ENCODE data around the gene TOM1L2. TPM values are rescaled to one million over a fixed set of nuclear protein-coding genes. Genes with fewer than 3 reads are reported as not detected.

The TOM1L2 gene
- total RNA-seq, 3 donors from 2014 or later = 32.3 to 39.1 (median 36.4) TPM

DNA sequence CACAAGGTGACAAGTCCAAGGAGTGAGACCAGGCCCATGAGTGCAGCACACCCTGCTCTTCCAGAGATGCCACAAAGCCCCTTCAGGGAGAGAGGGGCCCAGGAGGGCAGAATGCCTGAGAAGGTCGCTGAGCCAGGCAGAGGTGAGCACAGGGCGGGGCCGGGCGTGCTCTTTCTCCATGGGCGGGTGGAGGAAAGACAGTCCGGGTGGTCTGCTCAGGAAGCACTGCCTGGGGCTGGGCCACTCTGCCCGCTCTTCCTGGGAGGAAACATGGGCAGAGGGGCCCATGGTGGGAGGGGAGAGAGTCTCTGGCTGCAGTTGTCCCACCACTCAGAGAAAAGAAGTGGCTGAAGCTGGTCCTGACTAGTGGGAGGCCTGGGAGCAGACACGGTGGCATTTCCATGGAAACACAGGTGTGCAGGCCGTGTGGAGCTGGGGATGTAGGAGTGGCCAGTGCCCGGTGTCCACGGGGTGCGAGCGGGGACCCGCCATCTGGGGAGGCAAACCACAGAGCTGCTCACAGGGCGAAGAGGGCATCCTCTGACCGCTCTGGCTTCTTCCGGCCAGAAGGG lies 125.0 kb downstream of the TOM1L2 start:
- Histone ChIP-seq H3K36me3 (no peaks in the 10 kb centered on the region), H3K27ac (peak overlapping the region in 1 of 2 donors; percentile 84), H3K4me1 (peaks cover 19 to 26% of the 10 kb centered on the region in 2 donors), H3K4me3 (no peak overlapping the region), H3K9me3 (no peaks in the 10 kb centered on the region), H3K27me3 (no peaks in the 10 kb centered on the region)
- TF ChIP-seq POLR2A (IDR thresholded peaks at IDR 0.05) (no peak), POLR2AphosphoS5 (IDR thresholded peaks at IDR 0.05) (no peak)
- TF ChIP-seq, protein P1, sequence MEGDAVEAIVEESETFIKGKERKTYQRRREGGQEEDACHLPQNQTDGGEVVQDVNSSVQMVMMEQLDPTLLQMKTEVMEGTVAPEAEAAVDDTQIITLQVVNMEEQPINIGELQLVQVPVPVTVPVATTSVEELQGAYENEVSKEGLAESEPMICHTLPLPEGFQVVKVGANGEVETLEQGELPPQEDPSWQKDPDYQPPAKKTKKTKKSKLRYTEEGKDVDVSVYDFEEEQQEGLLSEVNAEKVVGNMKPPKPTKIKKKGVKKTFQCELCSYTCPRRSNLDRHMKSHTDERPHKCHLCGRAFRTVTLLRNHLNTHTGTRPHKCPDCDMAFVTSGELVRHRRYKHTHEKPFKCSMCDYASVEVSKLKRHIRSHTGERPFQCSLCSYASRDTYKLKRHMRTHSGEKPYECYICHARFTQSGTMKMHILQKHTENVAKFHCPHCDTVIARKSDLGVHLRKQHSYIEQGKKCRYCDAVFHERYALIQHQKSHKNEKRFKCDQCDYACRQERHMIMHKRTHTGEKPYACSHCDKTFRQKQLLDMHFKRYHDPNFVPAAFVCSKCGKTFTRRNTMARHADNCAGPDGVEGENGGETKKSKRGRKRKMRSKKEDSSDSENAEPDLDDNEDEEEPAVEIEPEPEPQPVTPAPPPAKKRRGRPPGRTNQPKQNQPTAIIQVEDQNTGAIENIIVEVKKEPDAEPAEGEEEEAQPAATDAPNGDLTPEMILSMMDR (IDR thresholded peaks at IDR 0.05) = no peak
- no peak for DNase-seq (ENCODE audit: low spot score in 2 of 2)
- intact Hi-C loops (cut with DNase I; ENCODE audit: low total_unique reads) = no loop called here

GRCh38 chr17:17846645-17847044 lies 125.6 kb downstream of the TOM1L2 start:
- DNase-seq (ENCODE audit: low spot score in 2 of 2) = no peak
- Histone ChIP-seq H3K27ac (no peak overlapping the region), H3K9me3 (no peaks in the 10 kb centered on the region), H3K36me3 (no peaks in the 10 kb centered on the region), H3K27me3 (no peaks in the 10 kb centered on the region), H3K4me1 (peaks cover 19 to 32% of the 10 kb centered on the region in 2 donors), H3K4me3 (no peak overlapping the region)
- TF ChIP-seq POLR2AphosphoS5 (IDR thresholded peaks at IDR 0.05) (no peak), POLR2A (IDR thresholded peaks at IDR 0.05) (no peak)
- TF ChIP-seq, protein P1 (IDR thresholded peaks at IDR 0.05) = no peak
- intact Hi-C loops (cut with DNase I; ENCODE audit: low total_unique reads) = no loop called here

GRCh38 chr17:17846003-17846402 lies 126.2 kb downstream of the TOM1L2 start:
- TF ChIP-seq POLR2A (IDR thresholded peaks at IDR 0.05) = no peak
- TF ChIP-seq POLR2AphosphoS5 (IDR thresholded peaks at IDR 0.05) = no peak
- TF ChIP-seq, protein P1 (IDR thresholded peaks at IDR 0.05) = no peak
- intact Hi-C loops (cut with DNase I; ENCODE audit: low total_unique reads) = no loop called here
- Histone ChIP-seq H3K27ac (peak overlapping the region in 1 of 2 donors; percentile 12), H3K4me3 (no peak overlapping the region), H3K36me3 (no peaks in the 10 kb centered on the region), H3K9me3 (no peaks in the 10 kb centered on the region), H3K4me1 (peaks cover 19 to 37% of the 10 kb centered on the region in 2 donors), H3K27me3 (no peaks in the 10 kb centered on the region)
- no peak for DNase-seq (ENCODE audit: low spot score in 2 of 2)

GRCh38 chr17:17845046-17845775 lies 127.0 kb downstream of the TOM1L2 start:
- Histone ChIP-seq H3K9me3 (no peaks in the 10 kb centered on the region), H3K27ac (peak overlapping the region in 1 of 2 donors; percentile 12), H3K4me3 (no peak overlapping the region), H3K27me3 (no peaks in the 10 kb centered on the region), H3K36me3 (no peaks in the 10 kb centered on the region), H3K4me1 (peaks cover 19 to 43% of the 10 kb centered on the region in 2 donors)
- DNase-seq (ENCODE audit: low spot score in 2 of 2) = no peak
- intact Hi-C loops (cut with DNase I; ENCODE audit: low total_unique reads) = no loop called here
- TF ChIP-seq POLR2A (IDR thresholded peaks at IDR 0.05) (no peak), POLR2AphosphoS5 (IDR thresholded peaks at IDR 0.05) (no peak)
- TF ChIP-seq, protein P1 (IDR thresholded peaks at IDR 0.05) = no peak

- Histone ChIP-seq H3K27me3 (no peaks in the 10 kb centered on the region), H3K4me3 (no peak overlapping the region), H3K27ac (no peak overlapping the region), H3K9me3 (no peaks in the 10 kb centered on the region), H3K4me1 (peaks cover 14 to 40% of the 10 kb centered on the region in 2 donors), H3K36me3 (no peaks in the 10 kb centered on the region)
- no peak for DNase-seq (ENCODE audit: low spot score in 2 of 2)
- TF ChIP-seq, protein P1 (IDR thresholded peaks at IDR 0.05) = no peak
- no peak for TF ChIP-seq POLR2A (IDR thresholded peaks at IDR 0.05)
- no peak for TF ChIP-seq POLR2AphosphoS5 (IDR thresholded peaks at IDR 0.05)
- intact Hi-C loops (cut with DNase I; ENCODE audit: low total_unique reads) = no loop called here
These were observed 127.7 kb downstream of the TOM1L2 start for GRCh38 chr17:17844500-17844899.

Data from breast epithelium (tissue), 4 donors.